ENCODE measurements around the gene BAIAP2L1.

DNA sequence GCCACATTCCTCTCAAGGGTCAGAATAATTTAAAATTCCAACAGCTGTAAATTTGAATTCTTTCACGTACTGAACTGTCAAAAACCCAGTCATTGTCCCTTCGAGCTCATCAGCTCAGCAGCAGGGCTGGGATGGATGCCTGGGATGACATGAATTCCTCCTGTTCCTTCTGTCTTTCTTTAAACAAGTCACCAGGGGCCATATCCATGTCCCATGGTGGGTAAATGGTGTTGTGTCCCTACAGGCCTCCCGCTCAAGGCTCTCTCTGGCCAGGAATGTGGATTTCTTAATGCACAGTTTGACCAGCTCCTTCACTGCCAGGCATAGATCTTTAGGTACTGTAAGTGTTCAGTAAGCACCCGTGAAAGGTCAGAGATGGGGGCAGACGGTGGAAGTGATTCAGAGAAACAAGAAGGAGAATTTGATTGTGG lies 135.0 kb downstream of the BAIAP2L1 start:
- no peak for TF ChIP-seq EZH2 (IDR thresholded peaks at IDR 0.05; ENCODE audit: insufficient read depth, poor library complexity, severe bottlenecking)
- TF ChIP-seq EZH2phosphoT487 (IDR thresholded peaks at IDR 0.05; ENCODE audit: insufficient read depth, low read depth), result no peak

Measured in GM23248 (cell line).